GM12878 (cell line): Measurements from ENCODE around the gene MYDGF. TPM values are rescaled to one million over a fixed set of nuclear protein-coding genes. Genes with fewer than 3 reads are reported as not detected.

ENCODE experiments used
- ATAC-seq: fragments of 200-7000 bp; cut with Tn5 transposase; 3 replicates; pipeline ENCODE4 v1.9.1; 2020; ENCODE audit warnings: mild to moderate bottlenecking, moderate library complexity
- BruUV-seq: library from RNA; stranded (reverse); fragments of 400-500 nt; replicated peaks from 2 replicates; lab custom pipeline; 2021; lab: Mats Ljungman, UMichigan
- CTCF ChIA-PET: fragments of 300-600 bp; sonication (Branson Sonifier 250); formaldehyde crosslinking; extraction: SDS; loops from one replicate; lab custom pipeline; 2021; ENCODE audit warnings: inconsistent platforms; lab: Yijun Ruan, JAX
- POLR2A ChIA-PET: fragments of 350-600 bp; formaldehyde crosslinking; extraction: SDS; loops from one replicate; lab custom pipeline; 2021; ENCODE audit warnings: inconsistent platforms; lab: Charles Lee
- RAD21 ChIA-PET: fragments of 300-600 bp; sonication (Branson Sonifier 250); formaldehyde crosslinking; loops from one replicate; lab custom pipeline; 2023; ENCODE audit warnings: antibody characterized with exemption; ENCODE audit not compliant: unreplicated experiment; lab: Charles Lee
- SMC1A ChIA-PET: fragments of 300-600 bp; sonication (Branson Sonifier 250); formaldehyde crosslinking; loops from one replicate; lab custom pipeline; 2023; ENCODE audit not compliant: unreplicated experiment, uncharacterized antibody; lab: Charles Lee
- DNase-seq: peaks from one replicate; pipeline ENCODE4 v3.0.0-alpha.2; 2011; ENCODE audit warnings: low read depth, low spot score
- FAIRE-seq: peaks from 3 replicates; lab custom pipeline; 2011; peaks lifted over from hg19 to GRCh38; lab: Jason Lieb, UNC
- H2AFZ ChIP-seq: 2 replicates; pipeline ENCODE4 v1.6.0; 2011; ENCODE audit warnings: low read depth, low read length, control low read depth; ENCODE audit not compliant: control insufficient read depth
- H3K27ac ChIP-seq: 2 replicates; pipeline ENCODE4 v1.5.1; 2011; ENCODE audit warnings: control low read depth; ENCODE audit not compliant: control insufficient read depth, insufficient read depth
- H3K27me3 ChIP-seq, 2 experiments: replicated peaks in 1 of 2; 2 replicates each; pipeline versions ENCODE4 v1.6.0 to v1.6.1; 2011; ENCODE audit warnings: low read length in 1 of 2; ENCODE audit not compliant: control insufficient read depth in 2 of 2, insufficient read depth in 2 of 2
- H3K36me3 ChIP-seq, 2 experiments: 2 replicates each; pipeline ENCODE4 v1.5.1; 2011; ENCODE audit warnings: low read length in 1 of 2; ENCODE audit not compliant: control insufficient read depth in 2 of 2, insufficient read depth in 2 of 2
- H3K4me1 ChIP-seq: 2 replicates; pipeline ENCODE4 v1.6.1; 2011; ENCODE audit warnings: mild to moderate bottlenecking, low read length, moderate library complexity, mixed read lengths; ENCODE audit not compliant: control insufficient read depth, insufficient read depth
- H3K4me2 ChIP-seq: 2 replicates; pipeline ENCODE4 v1.6.0; 2011; ENCODE audit warnings: control low read depth; ENCODE audit not compliant: control insufficient read depth, insufficient read depth
- H3K4me3 ChIP-seq: fragments of 200-600 bp; sonication (generic); 2 replicates; pipeline ENCODE4 v1.5.1; 2016
- H3K79me2 ChIP-seq: 2 replicates; pipeline ENCODE4 v1.6.0; 2011; ENCODE audit warnings: low read length; ENCODE audit not compliant: control insufficient read depth, insufficient read depth
- H3K9ac ChIP-seq: 2 replicates; pipeline ENCODE4 v1.8.0; 2011; ENCODE audit warnings: low read length, control low read depth, mixed read lengths; ENCODE audit not compliant: control insufficient read depth, insufficient read depth
- H3K9me3 ChIP-seq: replicated peaks from 3 replicates; pipeline ENCODE4 v1.5.1; 2011; ENCODE audit warnings: mild to moderate bottlenecking, low read length; ENCODE audit not compliant: control insufficient read depth, insufficient read depth
- H4K20me1 ChIP-seq: 2 replicates; pipeline ENCODE4 v1.6.0; 2011; ENCODE audit not compliant: control insufficient read depth, insufficient read depth
- E2F4 ChIP-seq: IDR thresholded peaks from 2 replicates; pipeline ENCODE4 v1.6.1; 2012; ENCODE audit warnings: low read depth, low read length, improper control_type of control experiment
- E2F8 ChIP-seq: fragments of 450-650 bp; IDR thresholded peaks from 2 replicates; pipeline ENCODE4 v1.6.1; 2018; ENCODE audit warnings: mild to moderate bottlenecking, low read depth, moderate library complexity; ENCODE audit not compliant: partially characterized antibody
- ETV6 ChIP-seq, 2 experiments: fragments of 450-650 bp in 1 of 2; IDR thresholded peaks in 1 of 2; conservative IDR thresholded peaks in 1 of 2; 2 replicates each; pipeline ENCODE4 v1.6.1; 2014; ENCODE audit warnings: antibody characterized with exemption in 1 of 2, borderline replicate concordance in 1 of 2, low read depth in 1 of 2, mild to moderate bottlenecking in 1 of 2, moderate library complexity in 1 of 2
- HDGF ChIP-seq: fragments of 450-650 bp; IDR thresholded peaks from 2 replicates; pipeline ENCODE4 v1.6.1; 2016; ENCODE audit warnings: antibody characterized with exemption
- ZBTB33 ChIP-seq: fragments of 450-650 bp; IDR thresholded peaks from 2 replicates; pipeline ENCODE4 v1.6.1; 2017; ENCODE audit warnings: mild to moderate bottlenecking
- ZBTB40 ChIP-seq: fragments of 450-650 bp; IDR thresholded peaks from 2 replicates; pipeline ENCODE4 v1.6.1; 2016; ENCODE audit warnings: mild to moderate bottlenecking, moderate library complexity, borderline replicate concordance
- WGBS: methylation state at CpG from one replicate; pipeline ENCODE4 v1.1.6; 2016; ENCODE audit warnings: low lambda C conversion rate; ENCODE audit not compliant: insufficient replicate concordance, insufficient coverage; ENCODE audit errors: missing lambda C conversion rate; 5-methylcytosine and 5-hydroxymethylcytosine counted together
- in situ Hi-C: fragments of 300-500 bp; cut with MboI; formaldehyde crosslinking; loops from 9 replicates; pipeline ENCODE4 v1.14.3; 2018; ENCODE audit warnings: mixed read lengths
- intact Hi-C: fragments of 100-400 bp; cut with micrococcal nuclease; formaldehyde crosslinking; loops from one replicate; pipeline ENCODE4 v1.14.2; 2022; ENCODE audit not compliant: unreplicated experiment
- polyA plus RNA-seq, 11 experiments: library from polyadenylated mRNA; depleted of rRNA in 4 of 11; unstranded in 6 of 11; stranded (reverse) in 5 of 11; fragments of >200 nt; fragmentation: Nextera tagmentation in 4 of 11; fragmentation: Illumina TruSeq in 1 of 11; extraction: Ambion mirVana in 4 of 11; extraction: Trizol in 1 of 11; gene quantifications; 1 replicate in 1 of 11; 2 replicates in 10 of 11; pipeline versions ENCODE4 v1.2.1 to v1.2.3, GENCODE V29; 2011 to 2016; ENCODE audit warnings: inconsistent platforms in 2 of 11, missing spikeins in 2 of 11, low read depth in 1 of 11
- total RNA-seq, 4 experiments: library from RNA; depleted of rRNA in 3 of 4; stranded (reverse); fragments of >200 nt in 3 of 4; fragmentation: Illumina TruSeq in 1 of 4; extraction: Trizol in 1 of 4; gene quantifications; 2 replicates each; pipeline versions ENCODE4 v1.2.1 to v1.2.3, GENCODE V29; 2013 to 2021

Gene MYDGF
- total and polyA plus RNA-seq, 10 of the 15 experiments (the other 5 are each of a cell fraction or from before 2014, with no cell fraction given): 2.3 to 196 (median 57.5) TPM

DNA sequence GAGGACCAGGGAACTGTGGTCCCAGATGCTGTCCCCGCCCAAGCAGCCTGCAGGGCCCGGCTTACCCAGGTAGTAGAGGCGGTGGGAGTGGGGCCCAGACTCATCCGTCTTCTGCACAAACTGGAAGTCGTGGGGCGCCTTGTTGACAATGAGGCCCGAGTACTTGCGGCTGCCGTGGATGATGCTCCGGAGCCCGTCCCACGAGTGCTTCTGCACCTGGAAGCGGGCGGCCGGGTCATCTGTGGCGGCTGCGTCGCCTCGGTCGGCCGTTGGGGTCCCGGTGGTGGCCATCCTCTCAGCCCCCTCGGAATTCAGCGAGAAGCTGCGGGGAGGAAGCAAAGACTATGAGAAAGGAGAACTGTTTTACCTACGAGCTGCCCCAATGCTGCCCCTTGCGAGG, 43.9 kb upstream of the MYDGF start:
- ChIA-PET SMC1A (no interaction called here), CTCF (no interaction called here), POLR2A (no interaction called here), RAD21 (no interaction called here)
- intact Hi-C loops: no loop called here
- H3K9me3 ChIP-seq: no peaks in the 10 kb centered on the region
- no peaks in the 10 kb centered on the region for H4K20me1 ChIP-seq
- no peak overlapping the region for H2AFZ ChIP-seq
- H3K27ac ChIP-seq: no peak overlapping the region
- WGBS: 97% methylated on average over 19 of the region's 27 CpGs
- in situ Hi-C loops: no loop called here
- H3K27me3 ChIP-seq: no peaks in the 10 kb centered on the region
- peaks cover 17% of the 10 kb centered on the region for H3K4me1 ChIP-seq
- peaks cover 23 to 53% of the 10 kb centered on the region in 2 experiments for H3K36me3 ChIP-seq
- ATAC-seq (no peak), FAIRE-seq (no peak), DNase-seq (no peak)
- H3K4me2 ChIP-seq: no peak overlapping the region
- TF ChIP-seq HDGF (no peak), ETV6 (conservative IDR thresholded peaks at IDR 0.05 in 1 of 2, IDR thresholded peaks at IDR 0.05 in 1 of 2; ENCODE audit: borderline replicate concordance in 1 of 2, low read depth in 1 of 2) (no peak), ZBTB33 (no peak), E2F8 (no peak), E2F4 (no peak), ZBTB40 (no peak)
- H3K79me2 ChIP-seq: peaks cover 1% of the 10 kb centered on the region; the same call in 1 of the 2 replicates
- BruUV-seq: no TSS peak
- H3K9ac ChIP-seq: no peak overlapping the region
- no peak overlapping the region for H3K4me3 ChIP-seq
